ENCODE data around the gene LYST.
A peak's percentile ranks its signal among the peaks of the same experiment; 100 is the strongest.
"Not testable (repeated sequence)": the region's sequence is repeated elsewhere in the genome, so short reads cannot be mapped to it uniquely, and the experiment has no call there.

LYST gene

DNA sequence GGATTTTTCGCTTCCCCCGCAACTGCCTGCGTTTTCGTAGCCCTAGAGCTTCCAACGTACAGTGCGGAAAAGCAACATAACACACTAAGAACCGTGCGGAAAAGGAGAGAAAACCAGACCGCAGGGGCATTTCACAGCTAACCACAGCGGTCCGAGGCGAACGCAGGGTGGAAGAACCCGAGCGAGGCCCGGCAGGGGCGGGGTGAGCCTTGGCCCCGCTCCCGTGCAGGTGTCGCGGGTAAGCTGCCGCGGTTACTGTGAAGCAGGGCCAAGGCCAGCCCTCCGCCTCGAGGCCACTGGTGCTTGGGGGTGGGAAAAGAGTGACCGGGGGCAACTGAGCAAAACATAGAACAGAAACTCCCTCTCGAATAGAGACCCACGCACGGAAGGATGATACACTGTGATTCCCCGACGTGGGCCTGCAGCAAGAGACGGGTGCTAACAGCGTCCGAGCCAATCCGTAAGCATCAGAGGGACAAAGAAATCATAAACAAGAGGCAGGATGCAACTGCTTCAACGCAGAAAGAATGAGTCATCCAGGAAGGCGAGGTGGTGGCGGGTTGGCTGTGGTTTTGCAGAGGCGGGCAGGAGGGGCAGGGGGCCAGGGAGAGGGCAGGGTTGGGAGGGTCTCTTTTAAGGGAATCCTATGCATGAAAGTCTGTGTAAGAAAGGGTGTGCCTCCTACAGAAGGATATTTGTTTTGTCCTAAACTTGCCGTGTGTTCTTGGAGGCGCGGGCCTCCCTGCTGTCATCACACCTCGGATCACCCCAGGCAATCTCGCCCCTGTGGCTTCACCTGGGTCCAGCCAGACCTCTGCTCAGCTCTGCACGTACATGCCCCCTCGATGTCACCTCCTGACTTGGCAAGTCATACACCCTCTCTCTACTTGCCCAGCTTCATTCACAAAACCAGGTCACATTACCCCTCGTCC, 224.4 kb downstream of the LYST start:
- no peak overlapping the region for H3K9ac ChIP-seq (ENCODE audit: low read length)

DNA sequence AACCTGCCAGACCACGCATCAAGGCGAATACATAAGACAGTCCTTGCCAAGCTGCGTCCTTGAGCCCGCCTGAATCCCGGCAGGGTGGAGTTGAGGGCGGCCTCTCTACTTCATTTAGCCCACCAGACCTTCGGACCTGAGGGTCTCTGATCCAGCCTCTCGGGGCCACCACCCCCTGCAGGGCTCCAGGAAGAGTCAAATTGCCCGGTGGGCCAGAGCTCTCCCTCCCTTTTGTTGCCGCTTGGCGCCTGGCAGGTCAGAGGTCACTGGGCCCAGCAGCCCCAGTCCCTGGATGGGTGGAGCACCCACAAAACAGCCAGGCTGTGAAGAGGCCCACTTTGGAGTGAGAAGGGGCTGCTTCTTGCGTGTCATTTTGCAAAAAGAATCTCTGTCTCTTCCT, 226.1 kb downstream of the LYST start:
- Histone ChIP-seq H2BK120ac (ENCODE audit: low read depth, low read length) (no peak overlapping the region), H3K4me3 (ENCODE audit: insufficient read depth in 1 of 2, low read depth in 1 of 2, low read length in 2 of 2) (no peak overlapping the region), H2AK5ac (ENCODE audit: low read length, severe bottlenecking) (no peak overlapping the region), H4K8ac (ENCODE audit: low read length) (no peak overlapping the region), H3K14ac (ENCODE audit: low read length in 2 of 2) (no peak overlapping the region), H4K91ac (ENCODE audit: low read length) (no peak overlapping the region), H3K23ac (ENCODE audit: low read length in 2 of 2) (no peak overlapping the region), H3K79me1 (replicated peaks; ENCODE audit: low read length, poor library complexity, severe bottlenecking) (no peaks in the 10 kb centered on the region), H3K4ac (ENCODE audit: low read depth in 1 of 2, low read length in 2 of 2) (no peak overlapping the region), H2AFZ (ENCODE audit: low read depth, low read length) (no peak overlapping the region), H3K9ac (ENCODE audit: low read length) (no peak overlapping the region), H3K4me1 (ENCODE audit: control insufficient read depth, insufficient read depth, low read depth, low read length) (peaks cover 9% of the 10 kb centered on the region), H2BK12ac (ENCODE audit: low read length in 2 of 2) (no peak overlapping the region), H3K27ac (ENCODE audit: low read length, poor library complexity, severe bottlenecking) (no peak overlapping the region), H3K4me2 (ENCODE audit: low read length, poor library complexity, severe bottlenecking) (no peak overlapping the region), H2BK15ac (ENCODE audit: low read depth, poor library complexity, severe bottlenecking) (no peak overlapping the region), H3K27me3 (ENCODE audit: control insufficient read depth in 1 of 2, insufficient read depth in 1 of 2, low read length in 2 of 2) (peaks cover 28 to 74% of the 10 kb centered on the region in 2 experiments), H3K9me3 (ENCODE audit: control insufficient read depth, low read length) (no peaks in the 10 kb centered on the region), H3K36me3 (ENCODE audit: control insufficient read depth in 1 of 2, insufficient read depth in 2 of 2, low read depth in 1 of 2, low read length in 2 of 2) (no peaks in the 10 kb centered on the region), H2BK5ac (ENCODE audit: low read depth, low read length, poor library complexity, severe bottlenecking) (no peak overlapping the region), H3K18ac (ENCODE audit: low read depth in 1 of 2, low read length in 2 of 2) (no peak overlapping the region)
- no peak for DNase-seq
- 90% methylated on average over 9 of the region's 12 CpGs for WGBS

More for the DNA sequence above, 224.4 kb downstream of the LYST start:
- H4K8ac ChIP-seq (ENCODE audit: low read length): no peak overlapping the region
- H3K23ac ChIP-seq (ENCODE audit: low read length in 2 of 2): peak overlapping the region in 1 of 2 experiments; percentile 26
- no peak overlapping the region for H2AK5ac ChIP-seq (ENCODE audit: low read length, severe bottlenecking)
- peak; percentile 77 for DNase-seq
- peaks cover 9% of the 10 kb centered on the region for H3K4me1 ChIP-seq (ENCODE audit: control insufficient read depth, insufficient read depth, low read depth, low read length)
- peak overlapping the region; percentile 37 to 54 for H3K18ac ChIP-seq (ENCODE audit: low read depth in 1 of 2, low read length in 2 of 2)
- no peak overlapping the region for H3K4me3 ChIP-seq (ENCODE audit: insufficient read depth in 1 of 2, low read depth in 1 of 2, low read length in 2 of 2)
- no peak overlapping the region for H3K27ac ChIP-seq (ENCODE audit: low read length, poor library complexity, severe bottlenecking)
- H3K79me1 ChIP-seq (replicated peaks; ENCODE audit: low read length, poor library complexity, severe bottlenecking): no peaks in the 10 kb centered on the region
- H3K4ac ChIP-seq (ENCODE audit: low read depth in 1 of 2, low read length in 2 of 2): no peak overlapping the region
- H3K4me2 ChIP-seq (ENCODE audit: low read length, poor library complexity, severe bottlenecking): no peak overlapping the region
- H2AFZ ChIP-seq (ENCODE audit: low read depth, low read length): peak overlapping the region; percentile 30
- peak overlapping the region in 1 of 2 experiments; percentile 4 for H2BK12ac ChIP-seq (ENCODE audit: low read length in 2 of 2)
- WGBS: 44% methylated on average over 44 of the region's 47 CpGs
- H2BK120ac ChIP-seq (ENCODE audit: low read depth, low read length): no peak overlapping the region
- H3K27me3 ChIP-seq (ENCODE audit: control insufficient read depth in 1 of 2, insufficient read depth in 1 of 2, low read length in 2 of 2): peaks cover 24 to 76% of the 10 kb centered on the region in 2 experiments
- H3K9me3 ChIP-seq (ENCODE audit: control insufficient read depth, low read length): no peaks in the 10 kb centered on the region
- H3K14ac ChIP-seq (ENCODE audit: low read length in 2 of 2): no peak overlapping the region
- no peak overlapping the region for H2BK15ac ChIP-seq (ENCODE audit: low read depth, poor library complexity, severe bottlenecking)
- no peaks in the 10 kb centered on the region for H3K36me3 ChIP-seq (ENCODE audit: control insufficient read depth in 1 of 2, insufficient read depth in 2 of 2, low read depth in 1 of 2, low read length in 2 of 2)
- H2BK5ac ChIP-seq (ENCODE audit: low read depth, low read length, poor library complexity, severe bottlenecking): no peak overlapping the region
- H4K91ac ChIP-seq (ENCODE audit: low read length): peak overlapping the region; percentile 35

DNA sequence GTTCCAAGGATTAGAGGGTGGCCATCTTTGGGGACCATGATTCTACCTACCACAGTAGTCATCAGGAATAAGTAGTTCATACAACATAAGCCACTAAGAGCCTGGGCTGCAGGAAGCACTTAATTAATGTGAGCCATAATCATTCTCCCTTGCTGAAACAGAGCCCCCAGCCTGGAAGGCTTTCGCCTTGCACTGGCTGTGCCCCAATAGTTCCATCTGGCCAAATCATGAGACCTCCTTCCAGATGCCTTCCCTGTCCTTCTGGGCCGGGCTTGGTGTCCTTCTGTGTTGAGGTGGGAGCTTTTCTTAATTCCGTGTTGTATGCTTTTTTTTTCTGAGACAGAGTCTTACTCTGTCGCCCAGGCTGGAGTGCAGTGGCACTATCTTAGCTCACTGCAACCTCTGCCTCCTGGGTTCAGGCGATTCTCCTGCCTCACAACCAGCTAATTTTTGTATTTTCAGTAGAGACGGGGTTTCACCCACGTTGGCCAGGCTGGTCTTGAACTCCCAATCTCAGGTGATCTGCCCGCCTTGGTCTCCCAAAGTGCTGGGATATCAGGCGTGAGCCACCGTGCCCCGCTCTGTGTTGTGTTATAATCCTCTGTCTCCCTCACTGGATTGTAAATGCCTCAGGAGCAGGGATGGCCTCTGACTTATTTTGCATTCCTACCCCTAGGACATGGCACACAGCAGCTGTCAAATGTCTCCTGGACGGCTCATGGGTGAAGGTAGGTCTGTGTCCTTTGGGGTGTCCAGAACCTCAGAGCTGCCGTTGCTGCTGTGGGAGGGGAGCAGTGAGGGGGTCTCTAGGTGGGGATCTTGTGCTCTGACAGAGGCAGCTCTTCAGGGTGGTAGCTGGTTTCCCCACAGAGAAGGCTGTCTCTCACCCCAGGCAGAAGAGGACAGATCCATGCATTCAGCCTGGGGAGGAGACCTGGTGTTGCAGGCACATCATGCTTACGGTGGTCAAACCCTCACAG, 227.2 kb downstream of the LYST start:
- Histone ChIP-seq H3K36me3 (ENCODE audit: control insufficient read depth in 1 of 2, insufficient read depth in 2 of 2, low read depth in 1 of 2, low read length in 2 of 2) (no peaks in the 10 kb centered on the region), H2BK5ac (ENCODE audit: low read depth, low read length, poor library complexity, severe bottlenecking) (no peak overlapping the region), H4K91ac (ENCODE audit: low read length) (no peak overlapping the region), H3K27me3 (ENCODE audit: control insufficient read depth in 1 of 2, insufficient read depth in 1 of 2, low read length in 2 of 2) (peaks cover 28 to 69% of the 10 kb centered on the region in 2 experiments), H3K23ac (ENCODE audit: low read length in 2 of 2) (no peak overlapping the region), H3K14ac (ENCODE audit: low read length in 2 of 2) (no peak overlapping the region), H3K4me3 (ENCODE audit: insufficient read depth in 1 of 2, low read depth in 1 of 2, low read length in 2 of 2) (no peak overlapping the region), H3K18ac (ENCODE audit: low read depth in 1 of 2, low read length in 2 of 2) (no peak overlapping the region), H3K4me1 (ENCODE audit: control insufficient read depth, insufficient read depth, low read depth, low read length) (peaks cover 9% of the 10 kb centered on the region), H3K9ac (ENCODE audit: low read length) (no peak overlapping the region), H3K4me2 (ENCODE audit: low read length, poor library complexity, severe bottlenecking) (no peak overlapping the region), H4K8ac (ENCODE audit: low read length) (no peak overlapping the region), H3K4ac (ENCODE audit: low read depth in 1 of 2, low read length in 2 of 2) (no peak overlapping the region), H2BK15ac (ENCODE audit: low read depth, poor library complexity, severe bottlenecking) (no peak overlapping the region), H2BK12ac (ENCODE audit: low read length in 2 of 2) (no peak overlapping the region), H2AFZ (ENCODE audit: low read depth, low read length) (no peak overlapping the region), H2BK120ac (ENCODE audit: low read depth, low read length) (no peak overlapping the region), H3K9me3 (ENCODE audit: control insufficient read depth, low read length) (no peaks in the 10 kb centered on the region), H3K27ac (ENCODE audit: low read length, poor library complexity, severe bottlenecking) (no peak overlapping the region), H3K79me1 (replicated peaks; ENCODE audit: low read length, poor library complexity, severe bottlenecking) (no peaks in the 10 kb centered on the region), H2AK5ac (ENCODE audit: low read length, severe bottlenecking) (no peak overlapping the region)
- no peak for DNase-seq
- WGBS: 84% methylated on average over 14 of the region's 14 CpGs

DNA sequence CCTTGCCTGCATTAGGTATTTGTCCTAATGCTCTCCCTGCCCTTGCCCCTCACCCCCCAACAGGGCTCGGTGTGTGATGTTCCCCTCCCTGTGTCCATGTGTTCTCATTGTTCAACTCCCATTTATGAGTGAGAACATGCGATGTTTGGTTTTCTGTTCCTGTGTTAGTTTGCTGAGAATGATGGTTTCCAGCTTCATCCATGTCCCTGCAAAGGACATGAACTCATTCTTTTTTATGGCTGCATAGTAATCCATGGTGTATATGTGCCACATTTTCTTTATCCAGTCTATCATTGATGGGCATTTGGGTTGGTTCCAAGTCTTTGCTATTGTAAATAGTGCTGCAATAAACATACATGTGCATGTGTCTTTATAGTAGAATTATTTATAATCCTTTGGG, 228.1 kb downstream of the LYST start:
- not testable (repeated sequence) for H2AK5ac ChIP-seq (ENCODE audit: low read length, severe bottlenecking); H3K4me1 ChIP-seq (ENCODE audit: control insufficient read depth, insufficient read depth, low read depth, low read length); H3K27ac ChIP-seq (ENCODE audit: low read length, poor library complexity, severe bottlenecking); H3K18ac ChIP-seq (ENCODE audit: low read depth in 1 of 2, low read length in 2 of 2); H3K23ac ChIP-seq (ENCODE audit: low read length in 2 of 2); H3K4ac ChIP-seq (ENCODE audit: low read depth in 1 of 2, low read length in 2 of 2); H3K4me3 ChIP-seq (ENCODE audit: insufficient read depth in 1 of 2, low read depth in 1 of 2, low read length in 2 of 2); H3K36me3 ChIP-seq (ENCODE audit: control insufficient read depth in 1 of 2, insufficient read depth in 2 of 2, low read depth in 1 of 2, low read length in 2 of 2); H4K91ac ChIP-seq (ENCODE audit: low read length); H2AFZ ChIP-seq (ENCODE audit: low read depth, low read length); H2BK5ac ChIP-seq (ENCODE audit: low read depth, low read length, poor library complexity, severe bottlenecking); H2BK12ac ChIP-seq (ENCODE audit: low read length in 2 of 2); H2BK15ac ChIP-seq (ENCODE audit: low read depth, poor library complexity, severe bottlenecking); H3K9me3 ChIP-seq (ENCODE audit: control insufficient read depth, low read length); H3K4me2 ChIP-seq (ENCODE audit: low read length, poor library complexity, severe bottlenecking); H2BK120ac ChIP-seq (ENCODE audit: low read depth, low read length); H3K9ac ChIP-seq (ENCODE audit: low read length); H3K14ac ChIP-seq (ENCODE audit: low read length in 2 of 2); DNase-seq; H4K8ac ChIP-seq (ENCODE audit: low read length); H3K79me1 ChIP-seq (replicated peaks; ENCODE audit: low read length, poor library complexity, severe bottlenecking)
- 100% methylated on average over 1 of the region's 2 CpGs for WGBS
- peaks cover 28 to 66% of the 10 kb centered on the region in 2 experiments for H3K27me3 ChIP-seq (ENCODE audit: control insufficient read depth in 1 of 2, insufficient read depth in 1 of 2, low read length in 2 of 2)

Measured in mesenchymal stem cell (in vitro differentiated cells and primary cell).